HUES64 (cell line): ENCODE measurements around the gene TTL. TPM values are rescaled to one million over a fixed set of nuclear protein-coding genes. Genes with fewer than 3 reads are reported as not detected.
"Not testable (repeated sequence)": the region's sequence is repeated elsewhere in the genome, so short reads cannot be mapped to it uniquely, and the experiment has no call there.

ENCODE experiments used
- H3K27ac ChIP-seq: 2 replicates; pipeline ENCODE4 v1.7.0; 2013; ENCODE audit warnings: low read depth, low read length, inconsistent platforms
- H3K27me3 ChIP-seq: 2 replicates; pipeline ENCODE4 v1.6.1; 2013; ENCODE audit warnings: mild to moderate bottlenecking, low read length; ENCODE audit not compliant: insufficient read depth
- H3K36me3 ChIP-seq: 2 replicates; pipeline ENCODE4 v1.6.1; 2013; ENCODE audit warnings: mild to moderate bottlenecking, low read length; ENCODE audit not compliant: insufficient read depth
- H3K4me1 ChIP-seq: 2 replicates; pipeline ENCODE4 v1.6.1; 2013; ENCODE audit warnings: mild to moderate bottlenecking, low read length, moderate library complexity; ENCODE audit not compliant: insufficient read depth
- H3K4me3 ChIP-seq: 2 replicates; pipeline ENCODE4 v1.5.1; 2013; ENCODE audit warnings: mild to moderate bottlenecking, low read length, moderate library complexity
- H3K9ac ChIP-seq: 2 replicates; pipeline ENCODE4 v1.6.1; 2013; ENCODE audit warnings: mild to moderate bottlenecking, low read depth, low read length
- H3K9me3 ChIP-seq: 2 replicates; pipeline ENCODE4 v1.6.1; 2013; ENCODE audit warnings: low read depth, low read length; ENCODE audit not compliant: insufficient read depth
- WGBS: fragments of 150-250, 120-280 bp; methylation state at CpG from one replicate; pipeline ENCODE4 v1.1.7; 2013; ENCODE audit warnings: missing lambda C conversion rate; 5-methylcytosine and 5-hydroxymethylcytosine counted together
- polyA plus RNA-seq, 2 experiments: library from polyadenylated mRNA; stranded (reverse); fragments of 50-300 nt; gene quantifications; one replicate each; pipeline ENCODE4 v1.2.3, GENCODE V29; 2013

Gene TTL
- 39.1 TPM for polyA plus RNA-seq (2013, experiment 1 of 2)
- polyA plus RNA-seq (2013, experiment 2 of 2), result 41.4 TPM

DNA sequence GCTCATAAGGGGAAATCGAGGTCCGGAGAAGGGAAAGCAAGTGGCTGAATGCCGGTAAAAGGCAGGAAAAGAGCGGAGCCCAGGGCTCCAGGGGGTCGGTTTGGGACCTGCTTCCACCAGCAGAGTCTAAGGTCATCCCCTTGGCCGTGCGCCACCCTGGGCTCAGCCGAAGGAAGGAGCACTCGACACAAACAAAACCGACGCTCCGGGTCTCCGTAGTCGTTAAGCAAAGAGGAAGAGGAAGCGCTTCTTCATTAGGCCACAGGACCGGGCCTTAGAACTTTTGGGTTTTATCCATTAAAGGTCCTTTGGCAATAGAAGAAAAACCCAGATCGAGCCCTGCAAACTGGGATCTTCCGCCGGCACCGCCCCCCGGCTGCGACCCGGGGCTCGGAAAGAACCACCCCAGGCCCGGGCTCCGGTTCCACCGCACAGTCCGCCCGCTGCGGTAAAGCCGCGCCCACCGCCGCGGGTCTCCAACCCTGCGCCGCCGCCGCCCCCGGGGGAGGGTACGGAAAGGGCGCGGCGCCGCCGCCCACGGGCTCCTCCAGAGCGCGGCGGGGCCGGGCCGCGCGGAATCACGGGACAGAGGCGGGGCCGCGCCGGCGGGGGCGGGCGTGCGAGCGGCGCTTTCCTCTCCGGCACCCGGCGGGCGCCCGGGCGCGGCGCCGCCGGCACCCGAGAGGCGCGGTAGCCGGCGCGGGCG, at the start of gene TTL:
TTL (plus strand) TSS at position 629 of the 706 bp plus-strand sequence. CDS start 189 bp downstream, outside the sequence.
- Histone ChIP-seq H3K27ac (peak within 1 kb of the TSS; percentile 64), H3K27me3 (peaks cover 5% of the 10 kb centered on the region), H3K4me3 (peak within 1 kb of the TSS; percentile 94), H3K9ac (peak within 1 kb of the TSS; percentile 79), H3K9me3 (no peaks in the 10 kb centered on the region), H3K4me1 (peaks cover 4% of the 10 kb centered on the region; the same call in 1 of the 2 replicates), H3K36me3 (peaks cover 16% of the 10 kb centered on the region; the same call in 1 of the 2 replicates)
- under 1% methylated on average over 82 of the region's 82 CpGs for WGBS

DNA sequence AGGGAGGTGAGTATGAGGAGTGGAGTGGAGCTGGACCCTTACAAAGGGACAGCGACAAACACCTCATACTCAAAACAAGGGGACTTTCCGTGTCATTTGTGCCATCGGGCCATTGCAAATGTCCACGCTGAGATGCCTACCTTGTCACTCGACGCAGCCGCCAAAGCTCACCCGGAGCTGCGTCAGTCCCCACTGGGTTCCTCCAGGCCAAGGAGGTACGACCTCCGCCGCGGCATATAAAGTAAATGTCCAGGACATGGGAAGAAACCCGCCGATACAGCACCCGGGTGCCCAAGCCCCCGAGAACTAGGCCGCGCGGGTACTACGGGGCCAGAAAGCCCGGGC, 49.6 kb upstream of the TTL start:
- Histone ChIP-seq H3K9ac (0 out of 2 replicates have a peak overlapping the region, but pooled peaks have one; percentile 36), H3K4me3 (peak overlapping the region; percentile 54)
- not testable (repeated sequence) for H3K27ac ChIP-seq, H3K27me3 ChIP-seq, H3K9me3 ChIP-seq, H3K36me3 ChIP-seq, H3K4me1 ChIP-seq
- WGBS, result 6% methylated on average over 21 of the region's 22 CpGs

DNA sequence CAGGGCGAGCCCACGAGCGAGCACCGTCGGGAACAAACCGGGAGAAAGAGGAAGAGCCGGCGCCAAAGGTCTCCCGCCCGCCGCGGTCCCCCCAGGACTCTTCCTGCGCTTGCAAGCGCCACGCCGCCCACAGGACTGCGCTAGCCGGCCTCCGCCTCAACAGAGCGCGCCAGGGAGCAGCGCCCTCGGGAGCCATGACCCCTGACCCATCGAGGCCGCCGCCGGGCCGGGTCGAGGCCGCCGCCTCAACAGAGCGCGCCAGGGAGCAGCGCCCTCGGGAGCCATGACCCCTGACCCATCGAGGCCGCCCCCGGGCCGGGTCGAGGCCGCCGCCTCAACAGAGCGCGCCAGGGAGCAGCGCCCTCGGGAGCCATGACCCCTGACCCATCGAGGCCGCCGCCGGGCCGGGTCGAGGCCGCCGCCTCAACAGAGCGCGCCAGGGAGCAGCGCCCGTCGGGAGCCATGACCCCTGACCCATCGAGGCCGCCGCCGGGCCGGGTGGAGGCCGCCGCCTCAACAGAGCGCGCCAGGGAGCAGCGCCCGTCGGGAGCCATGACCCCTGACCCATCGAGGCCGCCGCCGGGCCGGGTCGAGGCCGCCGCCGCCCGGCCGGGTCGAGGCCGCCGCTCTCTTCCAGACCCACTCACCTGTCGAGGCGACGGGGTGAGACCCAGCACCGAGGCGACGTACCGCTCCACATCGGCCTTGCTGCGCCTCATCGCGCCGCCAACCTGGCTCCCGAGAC, 49.0 kb upstream of the TTL start:
- not testable (repeated sequence) for H3K4me1 ChIP-seq, H3K9me3 ChIP-seq, H3K27me3 ChIP-seq, H3K36me3 ChIP-seq, H3K27ac ChIP-seq
- peak overlapping the region; percentile 54 for H3K4me3 ChIP-seq
- under 1% methylated on average over 61 of the region's 98 CpGs for WGBS
- H3K9ac ChIP-seq, result 0 out of 2 replicates have a peak overlapping the region, but pooled peaks have one; percentile 36

DNA sequence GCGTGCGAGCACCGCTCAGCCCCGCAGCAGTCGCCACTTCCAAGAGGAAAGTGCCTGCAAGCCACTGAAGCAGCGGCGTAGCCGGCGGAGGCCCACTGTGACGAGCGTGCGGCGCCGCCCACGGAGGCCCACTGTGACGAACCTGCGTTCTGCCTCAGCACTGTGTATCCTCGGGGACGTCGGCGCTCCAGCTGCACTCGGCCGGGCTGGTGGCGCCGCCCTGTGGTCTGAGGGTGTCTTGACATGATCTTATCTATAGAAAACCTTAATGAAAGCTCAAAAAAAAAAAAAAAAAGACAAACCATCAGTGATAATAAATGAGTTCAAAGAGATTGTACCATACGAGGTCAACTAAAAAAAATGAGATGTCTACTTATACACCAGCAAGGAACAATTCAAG, 48.5 kb upstream of the TTL start, which contains the start of gene RGPD8:
RGPD8 (minus strand) TSS at position 166 of the 400 bp plus-strand sequence. CDS start 192 bp downstream, outside the sequence.
- H3K4me3 ChIP-seq, result peak within 1 kb of the TSS; percentile 54

DNA sequence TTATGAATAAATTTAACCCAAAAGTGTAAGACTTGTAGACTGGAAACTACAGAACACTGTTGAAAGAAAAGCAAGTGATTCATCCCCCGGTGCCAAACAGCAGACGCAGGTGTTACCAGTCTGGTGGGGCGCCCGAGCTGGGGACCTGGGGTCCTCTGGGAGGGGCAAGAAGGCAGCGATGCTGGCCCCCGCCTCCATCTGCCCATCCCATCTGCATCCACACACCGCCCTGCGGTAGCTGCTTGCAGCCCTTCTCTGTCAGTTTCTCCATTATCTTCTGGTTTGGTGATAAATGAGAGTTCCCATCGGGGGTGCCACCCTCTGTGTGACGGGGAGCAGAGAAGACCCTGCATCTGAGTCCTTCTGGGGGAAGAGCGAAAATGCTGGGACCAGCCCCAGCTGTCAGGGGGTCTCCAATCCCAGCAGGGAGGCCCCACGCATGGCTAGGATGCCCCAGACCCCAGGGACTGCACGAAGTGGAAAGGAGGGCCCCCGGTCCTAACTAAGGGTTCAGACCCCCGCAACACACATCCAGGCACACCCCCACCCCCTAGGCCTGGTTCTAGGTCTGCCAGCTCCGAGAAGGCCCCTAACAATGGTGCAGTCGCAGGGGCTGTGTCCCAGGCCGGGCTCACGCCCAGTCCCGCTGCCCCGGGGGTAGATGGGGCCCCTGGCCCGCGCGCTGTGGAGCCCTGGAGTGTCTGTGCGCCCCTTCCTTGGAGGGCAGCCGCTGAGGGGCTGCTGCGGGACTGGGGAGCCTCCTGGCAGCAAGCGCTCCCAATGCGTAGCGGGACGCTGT, 47.8 kb upstream of the TTL start:
- Histone ChIP-seq H3K4me1 (no peaks in the 10 kb centered on the region), H3K36me3 (no peaks in the 10 kb centered on the region), H3K9ac (no peak overlapping the region), H3K27me3 (no peaks in the 10 kb centered on the region), H3K27ac (no peak overlapping the region), H3K4me3 (no peak overlapping the region), H3K9me3 (no peaks in the 10 kb centered on the region)
- WGBS, result 90% methylated on average over 29 of the region's 31 CpGs

More for the DNA sequence above, 48.5 kb upstream of the TTL start, which contains the start of gene RGPD8:
- H3K9ac ChIP-seq, result 0 out of 2 replicates have a peak within 1 kb of the TSS, but pooled peaks have one; percentile 36
- not testable (repeated sequence) for H3K27me3 ChIP-seq, H3K36me3 ChIP-seq, H3K9me3 ChIP-seq, H3K4me1 ChIP-seq, H3K27ac ChIP-seq
- 2% methylated on average over 7 of the region's 26 CpGs for WGBS

DNA sequence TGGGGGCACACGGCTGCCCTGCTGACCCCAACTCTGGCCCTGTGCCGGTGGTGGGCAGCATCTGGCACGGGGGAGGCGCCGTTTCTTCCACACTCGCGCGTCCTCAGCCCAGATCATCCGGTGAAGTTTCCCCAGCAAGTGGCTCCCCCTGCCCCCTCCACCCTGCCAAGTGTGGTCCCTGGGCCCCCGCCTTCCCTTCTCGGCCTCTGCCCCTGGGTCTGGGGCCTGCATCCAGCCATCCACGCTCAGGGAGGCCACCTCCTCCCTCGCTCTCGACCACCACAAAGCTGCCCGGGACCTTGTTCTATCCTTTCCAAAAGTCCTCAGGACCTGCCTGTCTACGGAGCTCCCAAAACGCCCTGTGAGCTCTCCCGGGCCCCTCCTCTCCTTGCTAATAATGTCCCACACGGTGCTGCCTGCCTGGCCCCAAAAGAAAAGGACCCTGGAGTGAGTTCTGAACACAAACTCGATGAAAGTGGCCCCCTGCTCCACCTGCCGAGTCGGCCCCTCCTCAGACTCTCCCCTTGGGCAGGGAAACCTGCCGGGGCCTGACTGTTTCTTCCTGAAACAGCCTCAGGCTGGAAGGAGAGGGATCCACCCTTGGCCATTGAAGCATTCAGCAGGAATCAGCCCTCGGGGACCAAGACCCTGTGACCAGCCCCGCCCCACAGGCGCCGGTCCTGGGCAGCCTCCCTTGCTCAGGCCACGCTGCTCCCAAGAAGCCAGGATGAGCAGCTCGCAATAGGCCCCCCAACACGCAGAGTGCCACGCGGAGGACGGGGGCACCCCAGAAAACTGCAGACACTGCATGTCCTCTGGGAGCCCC, 46.9 kb upstream of the TTL start:
- not testable (repeated sequence) for H3K27ac ChIP-seq, H3K4me3 ChIP-seq, H3K4me1 ChIP-seq, H3K36me3 ChIP-seq, H3K27me3 ChIP-seq, H3K9ac ChIP-seq, H3K9me3 ChIP-seq
- 84% methylated on average over 33 of the region's 33 CpGs for WGBS

DNA sequence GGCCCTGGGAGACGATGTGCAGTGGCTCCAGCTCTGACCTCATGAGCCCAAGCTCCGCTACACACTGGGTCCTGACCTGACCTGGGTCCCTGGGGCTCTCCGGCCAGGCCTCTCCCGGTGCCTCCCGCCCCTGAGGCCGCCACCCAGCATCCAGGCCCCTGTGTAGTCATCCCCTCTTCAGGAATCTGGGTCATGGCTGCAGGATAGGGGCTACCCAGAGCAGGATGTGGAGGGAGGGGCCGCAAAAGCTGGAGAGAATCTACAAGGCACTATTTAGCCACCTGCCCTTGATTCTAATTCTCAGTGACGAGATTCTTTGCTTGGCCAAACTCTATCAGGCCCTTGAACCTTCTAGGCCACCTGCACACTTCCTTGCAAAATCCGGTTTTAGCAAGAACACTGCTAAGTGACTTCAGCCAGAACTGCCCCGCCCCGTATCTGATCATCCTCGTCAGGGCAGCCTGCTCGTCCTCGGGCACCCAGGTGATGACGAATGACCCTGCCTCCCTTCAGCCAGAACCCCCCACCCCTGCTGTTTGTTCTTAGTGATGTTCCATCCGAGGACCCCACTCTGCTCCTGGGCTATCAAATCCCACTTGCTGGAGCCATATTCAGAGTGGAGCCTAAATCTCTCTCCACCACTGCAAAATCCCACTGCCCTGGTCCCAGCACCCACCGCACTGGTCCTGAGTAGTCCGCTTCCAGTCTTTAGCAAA, 46.1 kb upstream of the TTL start:
- not testable (repeated sequence) for H3K4me1 ChIP-seq, H3K9me3 ChIP-seq, H3K27me3 ChIP-seq, H3K4me3 ChIP-seq, H3K9ac ChIP-seq, H3K36me3 ChIP-seq, H3K27ac ChIP-seq
- WGBS, result 93% methylated on average over 18 of the region's 18 CpGs

DNA sequence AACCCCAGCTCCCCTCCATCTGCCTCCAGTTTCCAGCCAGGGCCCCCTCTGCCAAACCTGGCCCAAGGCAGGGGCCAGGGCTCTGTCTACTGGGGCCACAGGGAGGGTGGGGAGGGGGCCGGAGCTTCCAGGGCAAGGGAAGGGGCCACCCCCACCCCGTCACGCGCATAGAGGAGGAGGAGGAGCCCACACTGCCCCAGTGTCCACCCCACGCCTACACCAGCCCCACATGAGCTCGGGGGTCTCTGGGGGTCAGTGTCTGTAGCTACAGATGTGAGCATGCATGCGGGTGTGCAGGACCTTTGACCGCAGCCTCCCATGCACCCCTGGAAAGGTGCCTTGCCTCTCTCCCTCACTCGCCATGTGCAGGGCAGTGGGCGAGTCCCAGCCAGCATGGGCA, 45.0 kb upstream of the TTL start:
- not testable (repeated sequence) for H3K9ac ChIP-seq, H3K36me3 ChIP-seq, H3K4me1 ChIP-seq, H3K27me3 ChIP-seq, H3K4me3 ChIP-seq, H3K27ac ChIP-seq, H3K9me3 ChIP-seq
- 95% methylated on average over 9 of the region's 10 CpGs for WGBS

DNA sequence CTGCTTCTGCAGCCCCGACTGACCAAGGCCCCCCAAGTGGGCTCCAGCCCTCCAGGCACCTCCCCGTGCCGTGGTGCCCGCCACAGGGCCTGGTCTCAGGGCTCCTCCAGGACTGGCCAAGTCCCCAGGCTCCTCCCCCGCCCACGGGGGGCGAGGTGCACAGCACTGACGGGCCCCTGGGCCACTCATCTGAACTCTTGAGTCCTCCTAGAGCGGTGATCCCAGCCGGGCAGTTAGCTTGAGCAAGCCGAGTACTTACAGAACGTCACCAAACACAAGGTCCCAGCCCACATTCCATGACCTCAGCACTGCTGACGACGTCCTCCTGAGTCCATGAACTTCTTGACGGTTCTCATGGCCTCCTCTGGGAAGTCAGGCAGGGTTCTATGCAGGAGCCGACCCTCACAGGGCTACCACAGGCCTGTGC, 44.5 kb upstream of the TTL start:
- H3K27me3 ChIP-seq, H3K4me3 ChIP-seq, H3K27ac ChIP-seq, H3K9me3 ChIP-seq, H3K9ac ChIP-seq, H3K36me3 ChIP-seq, H3K4me1 ChIP-seq: not testable (repeated sequence)
- WGBS, result 86% methylated on average over 16 of the region's 16 CpGs

DNA sequence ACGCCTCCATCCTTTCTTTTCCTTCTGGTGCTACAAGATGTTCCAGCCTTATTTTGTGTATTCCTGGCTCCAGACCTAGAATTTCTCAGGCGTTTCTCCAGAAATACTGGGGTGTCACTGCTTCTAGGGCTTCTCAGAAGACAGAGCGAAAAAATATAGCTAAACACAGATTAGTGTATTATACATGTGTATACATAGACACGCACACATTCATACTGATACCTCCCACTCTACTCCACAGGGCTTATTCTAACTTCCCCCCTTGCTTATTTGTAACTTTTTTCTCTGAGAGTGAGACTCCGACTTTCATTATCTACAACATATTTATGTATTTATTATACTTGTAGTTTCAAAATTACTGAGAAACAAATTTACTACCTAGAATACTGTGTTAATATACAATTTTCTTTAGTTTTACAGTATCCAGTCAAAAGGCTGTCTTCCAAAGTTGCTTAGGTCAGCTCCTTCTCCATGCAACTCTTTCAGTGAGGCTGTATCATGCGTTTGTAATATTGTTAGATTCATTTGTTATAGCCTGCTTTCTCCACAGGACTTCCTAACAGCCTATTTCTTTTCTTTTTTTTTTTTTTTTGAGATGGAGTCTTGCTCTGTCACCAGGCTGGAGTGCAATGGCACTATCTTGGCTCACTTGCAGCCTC, 43.2 kb upstream of the TTL start:
- not testable (repeated sequence) for H3K27ac ChIP-seq, H3K9me3 ChIP-seq, H3K4me1 ChIP-seq, H3K27me3 ChIP-seq, H3K4me3 ChIP-seq, H3K9ac ChIP-seq, H3K36me3 ChIP-seq
- WGBS, result 100% methylated on average over 1 of the region's 6 CpGs
